ENCODE measurements around the gene KCTD3. TPM values are rescaled to one million over a fixed set of nuclear protein-coding genes. Genes with fewer than 3 reads are reported as not detected.

Gene KCTD3
- total and polyA plus RNA-seq, 2 of the 13 experiments (the other 11 are each of a cell fraction or from before 2014, with no cell fraction given) = 49.8 to 68.1 TPM

DNA sequence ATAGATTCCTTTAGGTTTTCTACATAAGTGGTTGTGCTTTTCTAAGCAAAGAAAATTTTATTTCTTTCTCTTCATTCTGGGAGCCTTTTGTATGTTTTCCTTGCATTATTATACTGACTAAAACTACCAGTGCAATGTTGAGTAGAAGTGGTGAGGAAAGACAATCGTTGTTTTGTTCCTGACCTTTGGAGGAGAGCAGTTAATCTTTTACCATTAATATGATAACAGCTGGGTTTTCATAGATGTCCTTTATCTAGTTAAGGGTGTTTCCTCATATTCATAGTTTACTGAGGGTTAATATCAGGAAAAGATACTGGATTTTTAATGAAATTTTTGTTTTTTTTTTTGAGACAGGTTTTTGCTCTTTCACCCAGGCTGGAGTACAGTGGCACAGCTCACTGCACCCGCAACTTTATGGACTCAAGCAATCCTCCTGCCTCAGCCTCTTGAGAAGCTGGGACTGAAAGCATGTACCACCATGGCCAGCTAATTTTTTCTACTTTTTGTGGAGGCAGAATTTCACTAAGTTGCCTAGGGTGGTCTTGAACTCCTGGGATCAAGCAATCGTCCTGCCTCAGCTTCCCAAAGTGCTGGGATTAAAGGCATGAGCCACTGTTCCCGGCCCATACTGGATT is 9.0 kb upstream of the KCTD3 start (continued):
- TF ChIP-seq IRF1 (CRISPR knock-in tag; IDR thresholded peaks at IDR 0.05; ENCODE audit: low read depth) (no peak), ZBTB14 (CRISPR knock-in tag; IDR thresholded peaks at IDR 0.05) (no peak), ZNF7 (CRISPR knock-in tag; IDR thresholded peaks at IDR 0.05) (no peak), GATAD2A (CRISPR knock-in tag; IDR thresholded peaks at IDR 0.05) (peak; percentile 17; the same call in 1 of the 2 replicates), RBAK (CRISPR knock-in tag; IDR thresholded peaks at IDR 0.05) (no peak), NFE2 (CRISPR knock-in tag; IDR thresholded peaks at IDR 0.05) (no peak), ZNF788 (CRISPR knock-in tag; IDR thresholded peaks at IDR 0.05; ENCODE audit: borderline replicate concordance) (no peak), NFRKB (IDR thresholded peaks at IDR 0.05) (no peak), KLF16 (CRISPR knock-in tag; IDR thresholded peaks at IDR 0.05) (no peak), ZKSCAN8 (CRISPR knock-in tag; IDR thresholded peaks at IDR 0.05; ENCODE audit: borderline replicate concordance) (peak; percentile 21; the same call in 1 of the 2 replicates), ARHGAP35 (CRISPR knock-in tag; IDR thresholded peaks at IDR 0.05; ENCODE audit: borderline replicate concordance) (no peak), HMG20A (CRISPR knock-in tag; IDR thresholded peaks at IDR 0.05; ENCODE audit: borderline replicate concordance) (no peak; the same call in 1 of the 2 replicates)
- TF ChIP-seq, protein P1, sequence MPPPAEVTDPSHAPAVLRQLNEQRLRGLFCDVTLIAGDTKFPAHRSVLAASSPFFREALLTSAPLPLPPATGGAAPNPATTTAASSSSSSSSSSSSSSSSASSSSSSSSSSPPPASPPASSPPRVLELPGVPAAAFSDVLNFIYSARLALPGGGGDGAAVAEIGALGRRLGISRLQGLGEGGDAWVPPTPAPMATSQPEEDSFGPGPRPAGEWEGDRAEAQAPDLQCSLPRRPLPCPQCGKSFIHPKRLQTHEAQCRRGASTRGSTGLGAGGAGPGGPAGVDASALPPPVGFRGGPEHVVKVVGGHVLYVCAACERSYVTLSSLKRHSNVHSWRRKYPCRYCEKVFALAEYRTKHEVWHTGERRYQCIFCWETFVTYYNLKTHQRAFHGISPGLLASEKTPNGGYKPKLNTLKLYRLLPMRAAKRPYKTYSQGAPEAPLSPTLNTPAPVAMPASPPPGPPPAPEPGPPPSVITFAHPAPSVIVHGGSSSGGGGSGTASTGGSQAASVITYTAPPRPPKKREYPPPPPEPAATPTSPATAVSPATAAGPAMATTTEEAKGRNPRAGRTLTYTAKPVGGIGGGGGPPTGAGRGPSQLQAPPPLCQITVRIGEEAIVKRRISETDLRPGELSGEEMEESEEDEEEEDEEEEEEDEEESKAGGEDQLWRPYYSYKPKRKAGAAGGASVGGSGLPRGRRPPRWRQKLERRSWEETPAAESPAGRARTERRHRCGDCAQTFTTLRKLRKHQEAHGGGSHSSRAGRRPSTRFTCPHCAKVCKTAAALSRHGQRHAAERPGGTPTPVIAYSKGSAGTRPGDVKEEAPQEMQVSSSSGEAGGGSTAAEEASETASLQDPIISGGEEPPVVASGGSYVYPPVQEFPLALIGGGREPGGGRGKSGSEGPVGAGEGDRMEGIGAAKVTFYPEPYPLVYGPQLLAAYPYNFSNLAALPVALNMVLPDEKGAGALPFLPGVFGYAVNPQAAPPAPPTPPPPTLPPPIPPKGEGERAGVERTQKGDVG (CRISPR knock-in tag; IDR thresholded peaks at IDR 0.05; ENCODE audit: borderline replicate concordance) = no peak

Measured in HepG2 (cell line).